LoVo (cell line): ENCODE results near the gene A3GALT2.

ENCODE experiments used
- DNase-seq: peaks from one replicate; pipeline ENCODE4 v3.0.0-alpha.2; 2016; ENCODE audit warnings: low spot score

Gene A3GALT2

DNA sequence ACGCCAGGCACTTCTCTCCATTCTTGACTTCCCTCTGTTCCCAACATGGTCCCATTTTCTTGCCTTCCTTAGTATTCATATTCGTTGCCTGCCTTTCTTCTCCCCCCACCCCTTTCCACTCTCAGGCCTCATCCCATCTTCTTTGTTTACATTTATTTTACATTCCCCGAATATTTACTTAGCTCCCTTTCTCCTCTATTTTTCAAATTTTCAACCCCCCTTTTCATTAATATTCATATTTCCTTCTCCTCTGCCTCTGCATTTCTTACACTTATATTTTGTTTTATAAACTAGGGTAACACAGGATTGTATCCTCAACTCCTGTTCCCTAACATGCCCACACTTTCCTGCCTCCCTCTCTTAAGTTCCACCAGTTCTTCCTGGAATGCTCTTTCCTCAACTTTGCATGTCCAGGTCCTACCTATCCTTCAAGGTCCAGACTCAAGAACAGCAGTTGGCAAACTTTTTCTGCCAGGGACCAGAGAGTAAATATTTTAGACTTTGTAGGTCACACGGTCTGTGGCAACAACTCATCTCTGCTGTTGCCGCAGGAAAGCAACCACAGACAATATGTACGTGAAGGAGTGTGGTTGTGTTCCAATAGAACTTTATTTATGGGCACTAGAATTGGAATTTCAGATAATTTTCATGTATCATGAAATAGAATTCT, 29.8 kb upstream of the A3GALT2 start:
- DNase-seq = no peak

DNA sequence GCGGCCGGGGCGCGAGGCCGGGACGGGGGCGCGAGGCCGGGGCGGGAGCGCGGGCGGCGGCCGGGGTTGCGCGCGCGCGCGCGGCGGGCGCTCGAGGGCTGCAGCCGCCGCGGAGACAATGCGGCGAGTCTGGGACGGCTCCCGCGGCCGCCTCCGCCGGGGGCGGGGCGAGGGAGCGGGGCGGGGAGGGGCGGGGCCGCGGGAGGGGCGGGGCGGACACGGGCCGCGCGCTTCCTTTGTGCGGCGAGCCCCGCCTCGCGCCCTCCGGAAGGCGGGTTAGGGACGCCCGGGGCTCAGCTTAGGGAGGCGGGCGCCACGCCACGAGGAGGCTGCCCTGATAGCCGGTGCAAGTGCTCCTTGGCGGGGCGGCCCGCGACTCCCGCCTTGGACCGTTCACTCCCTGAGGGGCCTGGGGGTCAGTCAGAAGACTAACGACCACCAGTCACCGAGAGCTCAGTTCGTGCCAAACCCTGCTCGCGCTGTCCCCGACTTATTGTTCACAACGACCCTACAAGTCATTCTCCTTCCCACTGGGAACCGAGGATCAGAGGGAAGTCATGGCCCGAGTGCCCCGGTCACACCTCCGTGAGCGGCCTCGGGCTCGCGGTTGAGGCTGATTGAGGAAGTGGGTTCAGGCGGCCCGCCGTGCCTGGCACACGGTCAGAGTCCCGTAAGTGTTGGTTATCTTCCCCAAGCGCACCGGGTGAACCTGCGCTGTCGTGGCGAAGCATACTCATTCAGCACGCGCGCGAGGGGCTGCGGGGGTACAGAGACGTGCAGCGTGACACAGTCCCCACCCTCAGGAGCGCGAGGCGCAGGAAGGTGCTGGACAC, 29.1 kb upstream of the A3GALT2 start:
- peak; percentile 91 for DNase-seq

DNA sequence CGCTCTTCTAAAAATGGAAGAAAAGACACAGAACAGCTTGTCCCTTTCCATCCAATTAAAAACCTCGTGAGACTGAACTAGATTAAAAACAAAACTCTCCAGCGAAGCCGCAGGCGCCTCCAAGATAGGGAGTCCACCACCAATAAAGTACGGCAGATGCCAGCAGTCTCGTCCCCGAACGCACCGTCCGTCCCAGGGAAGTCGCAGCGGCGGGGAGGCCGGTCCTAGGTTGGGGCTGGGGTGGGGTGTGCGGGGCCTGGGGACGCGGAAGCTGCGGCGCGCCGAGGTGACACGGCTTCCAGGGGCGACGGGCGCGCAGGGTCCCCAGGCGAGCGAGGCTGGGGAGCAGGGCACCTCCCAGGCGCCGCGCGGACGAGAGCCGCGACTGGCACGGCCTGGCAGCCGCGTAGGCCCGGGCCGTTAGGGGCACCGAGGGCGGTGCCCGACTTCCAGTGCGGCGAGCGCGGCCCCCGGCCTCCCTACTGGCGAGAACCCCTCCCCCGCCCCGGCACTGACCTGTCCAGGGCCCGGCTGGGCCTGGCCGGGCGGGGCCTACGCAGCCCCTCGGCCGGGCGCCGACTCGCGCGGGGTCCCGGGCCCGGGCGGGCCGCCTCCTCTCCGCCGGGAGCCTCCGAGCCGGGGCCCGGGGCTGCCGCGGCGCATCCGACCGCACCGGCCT, 28.3 kb upstream of the A3GALT2 start:
- DNase-seq = peak; percentile 12

DNA sequence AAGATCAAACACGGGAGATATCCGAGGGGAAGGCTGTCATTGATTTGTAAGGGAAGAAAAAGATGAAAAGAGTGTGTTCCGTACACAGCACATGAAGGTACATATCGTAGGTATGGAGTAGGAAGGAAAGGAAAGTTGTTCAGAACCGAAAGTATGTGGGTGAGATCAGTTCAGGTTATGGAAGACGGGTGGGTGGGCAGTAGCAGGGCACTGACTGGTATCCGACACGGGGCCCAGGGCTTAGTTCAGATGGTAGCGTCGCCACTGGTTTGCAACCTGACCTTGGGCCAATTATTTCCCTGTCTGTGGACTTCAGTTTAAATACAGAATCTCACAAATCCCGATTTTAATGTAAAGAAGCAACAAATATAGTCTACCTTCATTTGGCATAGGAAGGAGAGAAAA, 27.8 kb upstream of the A3GALT2 start:
- DNase-seq = peak; percentile 12

DNA sequence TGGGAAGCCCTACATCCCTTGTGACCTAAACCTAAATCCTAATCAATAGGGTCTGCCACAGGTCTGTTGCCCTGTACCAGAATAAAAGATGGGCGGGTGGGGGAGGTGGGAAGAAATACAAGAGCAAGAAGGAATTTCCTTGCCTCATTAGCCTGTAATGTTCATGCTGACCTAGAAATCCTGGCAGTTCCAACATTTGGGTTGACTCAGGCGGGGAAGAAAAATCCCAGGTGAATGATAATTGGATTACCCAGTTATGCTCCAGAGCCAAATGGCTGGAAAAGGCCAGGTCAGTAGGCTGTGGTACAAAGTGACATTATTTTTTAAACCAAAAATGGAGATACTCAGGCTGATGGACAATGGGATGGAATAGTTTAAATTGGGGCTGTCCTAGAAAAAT, 27.3 kb upstream of the A3GALT2 start:
- no peak for DNase-seq

DNA sequence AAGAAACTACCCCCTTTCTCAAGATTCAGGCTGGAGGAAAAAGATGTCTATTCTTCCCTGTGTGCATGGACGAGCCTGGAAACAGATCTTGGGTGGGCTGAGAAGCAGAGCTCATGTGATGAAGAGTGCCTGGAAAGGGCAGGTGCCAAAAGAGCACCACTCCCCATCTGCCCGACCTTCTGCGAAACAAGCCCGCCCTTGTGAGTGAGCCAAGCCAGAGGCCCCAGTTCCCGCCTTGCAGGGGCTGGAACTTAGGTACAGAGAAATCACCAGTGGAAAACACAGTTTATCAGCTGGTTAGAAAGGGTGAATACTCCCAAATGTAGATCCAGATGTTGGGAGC, 26.7 kb upstream of the A3GALT2 start:
- peak; percentile 29 for DNase-seq

DNA sequence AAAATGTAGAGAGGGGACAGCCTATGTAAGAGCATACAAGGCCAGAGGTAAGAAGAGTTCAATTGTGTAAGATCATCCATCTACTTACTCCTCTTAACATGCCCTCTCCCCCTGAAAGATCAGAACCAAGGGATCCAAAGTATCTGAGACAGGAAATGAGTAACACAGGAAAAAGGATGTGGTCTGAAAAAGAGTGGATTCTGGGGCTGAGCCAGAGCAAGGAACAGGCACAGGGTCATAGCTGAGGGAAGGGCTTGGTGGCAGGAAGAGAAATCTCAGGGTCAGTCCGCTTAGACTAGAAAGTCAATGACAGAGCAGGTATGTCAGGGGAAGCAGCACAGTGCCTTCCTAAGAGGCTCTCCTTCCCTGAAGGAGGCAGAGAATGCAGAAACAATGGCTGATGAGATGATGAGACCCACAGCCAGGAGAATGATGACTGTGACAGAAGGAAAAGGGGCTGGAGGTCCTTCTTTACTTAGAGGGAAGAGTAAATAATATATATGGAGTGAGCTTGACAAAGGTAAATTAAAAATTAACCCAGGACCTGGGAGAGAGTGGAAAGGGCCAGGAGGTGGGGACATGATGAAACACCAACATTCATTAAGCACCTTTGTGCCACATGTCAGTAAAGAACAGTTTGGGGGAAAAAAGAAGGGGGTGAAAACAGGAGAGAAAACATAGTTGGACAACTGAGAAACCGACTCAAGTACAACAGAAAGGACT, 26.2 kb upstream of the A3GALT2 start:
- DNase-seq = peak; percentile 71

DNA sequence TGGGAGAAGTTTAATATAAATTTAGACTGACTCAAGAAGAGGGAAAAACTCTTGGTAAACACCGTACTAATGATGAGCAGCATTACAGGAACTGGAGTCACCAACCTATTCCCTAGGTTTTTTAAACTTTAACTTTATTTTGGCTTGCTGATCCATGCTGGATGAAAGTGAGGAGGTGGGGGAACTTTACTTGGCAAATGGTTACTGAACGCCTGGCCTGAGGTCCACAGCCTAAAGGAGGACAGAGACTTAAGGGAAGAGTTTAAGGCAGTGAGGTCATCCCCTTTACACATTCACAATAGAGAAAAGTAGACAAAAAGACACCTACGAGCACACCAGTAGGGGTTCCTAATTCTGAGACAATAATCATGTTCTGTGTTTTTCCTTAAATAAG, 25.6 kb upstream of the A3GALT2 start:
- DNase-seq = no peak

DNA sequence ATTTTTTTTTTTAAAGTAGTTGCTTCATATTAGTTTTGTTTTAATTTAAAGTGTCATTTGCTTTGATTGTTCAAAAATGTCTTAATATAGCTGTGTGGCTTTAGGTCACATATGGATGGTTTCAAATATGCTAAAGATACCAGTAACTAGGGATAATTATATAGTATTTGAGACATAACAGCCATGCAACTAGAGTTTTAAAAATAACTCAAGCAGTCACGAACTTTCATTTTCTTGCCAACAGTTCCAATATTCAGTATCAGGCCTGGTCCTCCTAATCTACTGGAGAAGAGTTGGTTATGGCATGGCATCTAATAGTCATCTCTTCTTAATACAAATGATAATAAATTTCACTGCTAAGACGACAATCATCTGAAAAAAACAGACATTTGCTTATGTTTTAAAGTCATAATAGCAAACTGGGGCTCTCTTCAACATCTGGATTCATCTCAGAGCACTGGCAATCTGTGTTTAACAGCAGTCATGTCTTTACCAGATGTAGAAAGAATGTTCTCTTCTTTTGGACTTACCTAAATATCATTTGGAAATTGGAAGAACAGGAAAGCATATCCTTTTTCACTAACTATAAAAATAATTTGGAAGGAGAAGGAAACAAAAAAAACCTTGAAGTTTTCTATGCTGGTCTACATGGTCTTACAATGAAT, 24.1 kb upstream of the A3GALT2 start:
- no peak for DNase-seq

DNA sequence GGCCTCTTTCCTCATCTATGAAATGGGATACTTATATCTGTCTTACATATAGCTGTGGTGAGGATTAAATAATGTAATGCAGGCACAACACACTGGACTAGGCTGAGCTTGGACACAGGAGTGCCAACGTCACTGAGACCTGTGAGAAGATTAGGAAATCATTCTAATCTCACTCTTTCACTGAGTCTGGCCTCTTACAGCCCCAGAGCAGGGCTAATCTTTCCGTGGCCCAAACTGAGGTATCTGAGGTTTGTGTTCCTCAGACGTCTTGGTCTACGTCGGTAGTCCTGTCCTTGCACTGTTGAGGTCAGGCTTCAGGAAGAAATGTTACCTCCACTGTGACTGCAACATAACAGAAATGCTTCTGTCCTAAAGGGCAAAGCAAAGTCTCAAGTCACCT, 22.6 kb upstream of the A3GALT2 start:
- no peak for DNase-seq

DNA sequence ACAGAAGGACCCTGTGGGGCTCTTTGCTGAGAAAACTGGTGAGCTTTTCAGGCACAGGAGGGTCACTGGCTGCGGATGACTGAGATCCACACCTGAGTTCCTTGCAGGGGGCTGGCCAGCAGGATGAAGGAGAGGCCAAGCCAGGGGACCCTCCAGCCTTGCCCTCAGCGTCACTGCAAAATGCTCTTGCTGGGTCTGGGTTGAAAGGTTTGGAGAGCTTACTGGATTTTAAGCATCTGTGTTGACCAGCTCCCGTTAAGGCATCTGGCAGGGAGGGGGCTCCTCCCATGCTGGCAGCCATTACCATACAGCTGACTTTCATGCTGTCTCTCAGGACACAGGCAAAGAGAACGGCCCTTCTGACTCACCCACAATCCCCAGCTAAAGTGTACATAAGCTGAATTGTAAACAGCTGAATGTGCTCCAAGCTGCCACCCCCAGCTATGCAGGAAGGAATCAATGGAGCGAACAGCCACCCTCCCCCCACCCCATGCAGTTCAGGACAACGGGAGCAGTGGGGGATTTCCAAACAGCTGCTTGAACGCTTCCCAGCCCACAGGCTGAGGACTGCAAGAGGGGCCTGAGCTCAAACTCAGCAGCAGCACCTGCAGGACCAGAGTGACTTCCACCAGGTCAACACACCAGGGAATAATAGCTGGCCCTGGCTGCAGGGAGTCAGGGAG, 21.3 kb upstream of the A3GALT2 start:
- DNase-seq = no peak

DNA sequence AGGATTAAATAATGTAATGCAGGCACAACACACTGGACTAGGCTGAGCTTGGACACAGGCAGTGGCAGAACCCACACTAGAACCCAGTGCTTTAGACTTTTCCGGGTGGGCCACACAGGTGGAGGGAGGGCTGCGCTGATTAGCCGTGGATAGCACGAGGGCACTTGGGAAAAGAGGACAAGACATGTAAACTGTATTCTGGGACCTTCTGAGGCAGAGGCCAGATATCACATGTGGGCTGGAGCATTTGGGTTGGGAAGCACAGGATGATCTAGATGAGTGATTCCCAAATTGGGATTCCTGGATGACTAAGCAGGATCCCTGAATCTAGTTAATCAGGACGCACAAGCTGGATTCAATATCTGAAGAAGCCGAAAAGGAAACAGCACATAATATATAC, 20.3 kb upstream of the A3GALT2 start:
- no peak for DNase-seq

DNA sequence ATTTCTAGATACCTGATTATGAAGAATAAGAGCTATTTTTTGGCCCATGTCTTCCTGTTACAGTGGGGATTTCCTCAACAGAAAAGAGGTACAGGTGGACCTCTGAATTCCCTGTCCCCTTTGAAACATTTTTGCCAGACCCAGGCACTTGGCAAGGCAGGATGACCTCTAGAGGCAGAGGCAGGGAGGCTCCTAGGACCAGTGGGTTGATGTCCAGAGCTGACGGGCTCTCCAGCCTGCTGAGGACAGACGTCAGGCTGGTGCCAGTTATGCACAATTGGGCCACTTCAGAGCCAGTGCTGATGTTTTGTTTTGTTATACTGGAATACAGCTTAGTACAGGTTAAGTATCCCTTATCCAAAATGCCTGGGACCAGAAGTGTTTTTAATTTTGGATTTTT, 18.5 kb upstream of the A3GALT2 start:
- no peak for DNase-seq

DNA sequence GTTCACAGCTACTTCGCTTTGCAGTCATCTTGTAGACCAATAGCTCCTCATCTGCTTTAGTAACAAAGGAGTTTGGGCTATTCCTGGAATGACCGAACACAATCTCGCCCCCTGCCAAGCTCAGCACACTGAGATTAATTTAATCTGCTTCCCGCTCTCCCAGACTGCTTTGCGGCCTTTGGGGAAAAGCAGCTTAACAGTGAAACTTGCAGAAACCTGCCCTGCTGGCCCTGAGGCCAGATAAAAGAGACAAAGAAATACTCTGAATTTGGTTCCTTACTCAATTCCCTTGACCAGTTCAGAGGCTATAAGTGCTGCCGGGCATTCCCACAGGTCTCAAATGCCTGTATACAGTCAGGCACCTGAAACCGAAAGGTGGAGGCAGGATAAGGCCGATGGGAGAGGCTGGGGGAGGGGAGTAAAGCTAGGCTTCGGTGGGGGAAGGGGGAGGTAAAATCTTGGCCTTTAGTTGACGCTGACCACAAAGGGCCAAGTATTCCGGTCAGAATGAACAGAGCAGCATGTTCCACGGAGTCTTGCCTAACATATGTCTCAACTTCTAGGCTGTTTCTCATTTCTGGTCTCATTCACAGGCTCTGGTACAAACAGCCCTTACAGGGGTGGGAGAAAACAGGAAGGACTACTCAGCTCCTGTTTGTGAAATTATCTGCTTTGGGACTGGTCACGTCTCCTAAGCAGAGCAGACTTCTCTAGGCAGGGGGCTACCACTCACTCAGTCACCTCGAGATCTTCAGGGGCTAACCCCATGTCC, 17.7 kb upstream of the A3GALT2 start:
- no peak for DNase-seq

DNA sequence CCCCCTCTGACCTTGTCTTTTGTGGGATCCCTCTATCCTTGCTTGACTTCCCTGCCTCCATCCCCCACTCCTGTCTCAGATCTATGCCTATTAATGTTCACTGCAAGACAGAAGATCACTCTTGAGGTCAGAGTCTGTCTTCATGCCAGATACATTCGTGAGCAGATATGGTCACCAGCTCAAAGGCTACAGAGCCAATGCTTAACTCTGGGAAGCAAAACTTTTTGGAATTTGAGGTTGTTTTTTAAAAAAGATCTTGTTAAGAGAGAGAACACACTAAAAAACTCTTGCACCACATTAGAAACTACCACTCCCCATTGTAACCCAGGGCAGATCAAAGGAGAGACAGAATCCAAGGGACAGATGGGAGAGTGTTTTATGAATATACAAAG, 17.1 kb upstream of the A3GALT2 start:
- no peak for DNase-seq

DNA sequence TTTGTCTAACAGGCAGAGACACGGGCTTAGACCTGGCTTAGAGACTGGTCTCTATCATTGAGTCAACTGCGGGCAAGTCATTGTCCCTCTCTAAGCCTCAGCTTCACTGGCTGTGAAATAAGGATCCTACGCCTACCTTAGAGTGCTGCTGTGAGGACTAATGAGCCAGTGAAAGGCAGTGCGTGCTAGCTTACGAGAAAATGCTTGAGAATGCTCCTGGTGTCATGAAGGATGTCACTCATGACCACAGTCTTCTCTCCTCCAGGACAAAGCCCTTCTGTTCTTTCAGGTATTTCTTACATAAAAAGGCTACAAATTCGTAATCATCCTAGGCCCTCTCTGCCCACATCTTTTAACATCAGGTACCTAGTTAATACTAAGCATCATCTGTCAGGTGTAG, 16.5 kb upstream of the A3GALT2 start:
- DNase-seq = no peak

DNA sequence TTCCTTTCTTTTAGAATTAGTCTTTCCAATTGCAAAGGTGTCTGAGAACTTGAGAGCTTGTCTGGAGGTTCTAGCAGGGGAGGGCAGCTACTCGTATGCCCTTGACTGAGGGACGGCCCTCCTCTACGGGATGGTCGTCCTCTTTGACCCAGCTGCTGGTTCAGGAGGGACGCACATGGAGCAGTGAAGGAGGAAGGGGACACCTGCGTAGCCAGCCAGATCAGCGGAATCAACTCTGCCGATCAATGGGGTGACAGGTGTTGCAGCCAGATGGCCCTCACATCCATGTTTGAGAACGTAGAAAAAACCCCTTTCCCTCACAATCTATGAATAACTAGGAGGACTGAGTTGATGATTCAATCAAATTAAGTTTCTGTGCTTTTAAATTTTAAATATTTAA, 15.7 kb upstream of the A3GALT2 start:
- DNase-seq = no peak

DNA sequence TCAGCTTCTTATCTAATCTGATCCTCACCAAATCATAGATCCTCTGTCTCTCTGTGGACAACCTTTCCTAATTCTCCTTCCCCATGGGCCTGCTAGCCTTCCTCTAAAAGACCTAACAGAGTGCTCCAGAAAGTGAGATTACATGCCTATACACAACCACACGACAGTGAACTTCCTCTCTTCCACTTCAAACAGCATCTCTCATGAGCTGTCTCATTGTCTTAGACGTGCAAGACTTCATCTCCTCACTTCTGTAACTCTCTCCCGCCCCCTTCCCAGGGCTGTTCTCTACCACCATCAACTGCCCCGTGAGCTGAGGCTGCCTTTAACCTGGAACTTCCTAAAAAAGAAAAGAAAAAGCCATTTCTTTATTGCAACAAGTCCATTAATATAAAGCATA, 14.1 kb upstream of the A3GALT2 start:
- DNase-seq = no peak

DNA sequence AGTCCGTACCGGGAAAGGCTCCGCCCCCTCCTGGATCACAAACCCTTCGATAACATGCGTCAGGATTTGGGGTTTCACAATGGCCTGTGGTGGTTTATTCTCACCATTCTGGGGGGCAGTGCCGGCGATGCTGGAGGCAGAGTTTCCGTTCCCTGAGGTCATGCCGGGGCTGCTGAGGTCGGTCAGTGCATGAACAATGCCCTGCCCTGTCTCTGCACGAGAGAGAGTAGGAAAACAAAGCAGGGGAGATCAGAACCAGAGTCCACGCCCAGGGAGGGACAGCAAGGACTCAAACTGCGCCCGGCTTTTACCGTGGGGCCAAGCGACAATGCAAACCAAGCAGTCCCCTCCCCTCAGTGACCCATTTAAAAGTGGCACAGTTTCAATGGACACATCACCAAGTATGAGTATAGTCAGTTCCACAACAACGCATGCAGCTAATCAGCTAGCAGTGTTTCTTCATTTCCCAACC, 13.2 kb upstream of the A3GALT2 start:
- no peak for DNase-seq

DNA sequence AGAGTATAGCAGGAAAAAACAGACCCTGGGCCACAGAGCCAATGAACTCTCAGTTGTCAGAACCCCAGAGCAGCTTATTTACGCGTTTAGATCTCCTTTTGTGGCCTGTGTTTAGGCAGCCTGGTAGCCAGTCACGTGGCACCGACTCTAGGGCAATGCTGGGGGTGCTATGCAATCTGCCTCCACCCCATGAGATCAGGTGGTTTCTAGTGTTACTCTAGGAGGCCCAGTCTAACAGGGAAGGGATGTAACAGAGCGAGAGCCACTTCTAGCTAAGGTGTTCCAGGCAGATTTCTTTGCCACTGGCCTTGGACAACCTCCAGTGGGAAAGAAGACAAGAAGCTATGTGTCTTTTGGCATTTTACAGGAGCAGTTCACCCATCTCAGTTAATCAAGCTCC, 12.0 kb upstream of the A3GALT2 start:
- DNase-seq = no peak

DNA sequence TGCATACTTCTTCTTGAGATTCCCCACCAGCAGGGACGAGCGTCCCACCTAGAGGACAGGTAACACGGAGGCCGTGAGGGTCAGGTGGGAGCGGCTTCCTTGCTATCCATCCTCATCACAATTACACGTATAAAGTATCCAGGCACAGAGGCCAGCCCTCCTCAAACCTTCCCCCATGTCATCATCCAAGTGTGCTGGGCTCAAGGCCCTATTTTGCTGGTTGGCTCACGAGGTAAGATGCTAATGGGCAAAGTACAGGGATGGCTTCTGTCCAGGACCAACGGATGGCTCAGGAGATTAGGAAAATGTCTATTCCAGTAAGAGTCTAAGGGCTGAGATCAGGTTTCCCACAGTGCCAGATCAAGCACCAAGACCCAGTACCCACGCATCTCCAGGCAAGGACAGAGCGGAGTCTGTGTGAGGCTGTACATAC, 11.5 kb upstream of the A3GALT2 start:
- no peak for DNase-seq
